Measurements from ENCODE around the gene DLGAP1.

GRCh38 chr18:4267641-4268040, 187.5 kb downstream of the DLGAP1 start:
- TF ChIP-seq REST (IDR thresholded peaks at IDR 0.05; ENCODE audit: low read depth, low read length) (no peak), MTA2 (IDR thresholded peaks at IDR 0.05; ENCODE audit: low read depth) (no peak), ZNF274 (IDR thresholded peaks at IDR 0.05; ENCODE audit: insufficient read depth, insufficient read length) (no peak), RAD21 (IDR thresholded peaks at IDR 0.05; ENCODE audit: insufficient read depth, low read depth, low read length) (no peak)
